CD4-positive, alpha-beta T cell treated with Interferon alpha-2 for 1 hour (primary cell): Measurements from ENCODE around the gene FARP1.

Experiments
- DNase-seq, 2 donors: peaks; one replicate each; pipeline ENCODE4 v3.0.0-alpha.2; 2020 to 2022

FARP1 gene

GRCh38 chr13:98451676-98452470 lies 309.0 kb downstream of the FARP1 start:
- no peak for DNase-seq

- DNase-seq, result no peak
Observed at GRCh38 chr13:98452851-98453843, 310.3 kb downstream of the FARP1 start.

GRCh38 chr13:98454389-98454881 lies 311.5 kb downstream of the FARP1 start:
- no peak for DNase-seq

- no peak for DNase-seq
Observed at GRCh38 chr13:98456413-98456845, 313.5 kb downstream of the FARP1 start.

GRCh38 chr13:98457053-98457452 lies 314.2 kb downstream of the FARP1 start:
- DNase-seq, result no peak

GRCh38 chr13:98458431-98458830 lies 315.5 kb downstream of the FARP1 start:
- no peak for DNase-seq

GRCh38 chr13:98459171-98459681 lies 316.3 kb downstream of the FARP1 start:
- DNase-seq, result no peak

GRCh38 chr13:98459721-98460370 lies 317.0 kb downstream of the FARP1 start:
- DNase-seq, result no peak

GRCh38 chr13:98460516-98460915 lies 317.6 kb downstream of the FARP1 start:
- no peak for DNase-seq

- DNase-seq, result no peak
Observed at GRCh38 chr13:98461486-98462240, 318.8 kb downstream of the FARP1 start.

- DNase-seq, result no peak
Observed at GRCh38 chr13:98462241-98462882, 319.5 kb downstream of the FARP1 start.

GRCh38 chr13:98462946-98463345 lies 320.1 kb downstream of the FARP1 start:
- no peak for DNase-seq

- peak; percentile 20 to 49 for DNase-seq
Observed at GRCh38 chr13:98466634-98467236, 323.8 kb downstream of the FARP1 start.

- DNase-seq, result no peak
Observed at GRCh38 chr13:98467263-98467985, 324.5 kb downstream of the FARP1 start.

- DNase-seq, result no peak
Observed at GRCh38 chr13:98468361-98468760, 325.5 kb downstream of the FARP1 start.

GRCh38 chr13:98468929-98469328 lies 326.0 kb downstream of the FARP1 start:
- DNase-seq, result no peak

GRCh38 chr13:98470920-98471319 lies 328.0 kb downstream of the FARP1 start:
- DNase-seq, result no peak

GRCh38 chr13:98471934-98472333 lies 329.0 kb downstream of the FARP1 start:
- DNase-seq, result no peak

GRCh38 chr13:98473135-98473787 lies 330.4 kb downstream of the FARP1 start:
- no peak for DNase-seq

GRCh38 chr13:98473788-98474144 lies 330.9 kb downstream of the FARP1 start:
- DNase-seq, result no peak
